Uterus (tissue), 2 donors: ENCODE data around the gene SHISAL2A.

Experiments used
- POLR2A ChIP-seq, 2 donors: fragments of 450-650 bp; IDR thresholded peaks; one replicate each; pipeline ENCODE4 v1.6.1; 2016; ENCODE audit warnings: antibody characterized with exemption in 2 of 2, mild to moderate bottlenecking in 1 of 2, moderate library complexity in 1 of 2
- TF ChIP-seq, protein P1 (sequence below), 4 experiments: fragments of 200-600 bp in 2 of 4; fragments of 450-650 bp in 2 of 4; sonication (generic) in 2 of 4; IDR thresholded peaks; one replicate each; pipeline ENCODE4 v1.5.1; 2016 to 2019; ENCODE audit warnings: antibody characterized with exemption in 4 of 4, mild to moderate bottlenecking in 2 of 4, moderate library complexity in 1 of 4

DNA sequence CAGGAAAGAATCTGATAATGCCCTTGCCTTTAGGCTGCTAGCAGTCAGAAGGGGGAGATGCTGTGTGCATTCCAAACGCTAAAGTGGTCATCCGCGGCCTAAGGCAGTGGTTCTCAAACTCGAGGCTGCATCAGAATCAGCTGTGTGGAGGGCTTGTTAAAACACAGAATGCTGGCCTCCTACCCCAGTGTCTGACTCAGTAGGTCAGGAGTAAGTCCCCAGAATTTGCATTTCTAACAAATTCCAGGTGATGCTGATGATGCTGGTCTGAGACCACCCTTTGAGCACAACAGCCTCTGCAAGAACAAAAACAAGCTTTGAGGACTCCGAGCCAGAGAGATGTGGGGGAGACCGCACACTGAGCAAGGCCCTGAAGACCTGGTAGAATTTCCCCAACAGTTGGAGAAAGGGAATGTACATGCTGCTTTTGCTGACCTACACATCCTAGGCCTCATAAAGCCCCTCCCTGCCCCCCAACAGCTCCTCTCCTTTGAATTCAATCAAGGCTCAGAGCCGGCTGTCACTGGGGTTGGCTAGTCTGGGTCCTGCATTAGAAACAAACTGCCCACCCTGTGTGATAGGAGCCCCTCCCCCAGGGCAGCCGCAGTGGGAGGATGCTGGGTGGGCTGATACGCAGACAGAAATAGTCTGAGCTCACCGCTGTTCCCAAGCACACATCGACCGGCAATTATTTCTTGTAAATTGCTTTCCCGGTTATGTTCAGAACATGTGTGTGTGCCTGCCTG is 27.1 kb downstream of the SHISAL2A start:
- TF ChIP-seq, protein P1, sequence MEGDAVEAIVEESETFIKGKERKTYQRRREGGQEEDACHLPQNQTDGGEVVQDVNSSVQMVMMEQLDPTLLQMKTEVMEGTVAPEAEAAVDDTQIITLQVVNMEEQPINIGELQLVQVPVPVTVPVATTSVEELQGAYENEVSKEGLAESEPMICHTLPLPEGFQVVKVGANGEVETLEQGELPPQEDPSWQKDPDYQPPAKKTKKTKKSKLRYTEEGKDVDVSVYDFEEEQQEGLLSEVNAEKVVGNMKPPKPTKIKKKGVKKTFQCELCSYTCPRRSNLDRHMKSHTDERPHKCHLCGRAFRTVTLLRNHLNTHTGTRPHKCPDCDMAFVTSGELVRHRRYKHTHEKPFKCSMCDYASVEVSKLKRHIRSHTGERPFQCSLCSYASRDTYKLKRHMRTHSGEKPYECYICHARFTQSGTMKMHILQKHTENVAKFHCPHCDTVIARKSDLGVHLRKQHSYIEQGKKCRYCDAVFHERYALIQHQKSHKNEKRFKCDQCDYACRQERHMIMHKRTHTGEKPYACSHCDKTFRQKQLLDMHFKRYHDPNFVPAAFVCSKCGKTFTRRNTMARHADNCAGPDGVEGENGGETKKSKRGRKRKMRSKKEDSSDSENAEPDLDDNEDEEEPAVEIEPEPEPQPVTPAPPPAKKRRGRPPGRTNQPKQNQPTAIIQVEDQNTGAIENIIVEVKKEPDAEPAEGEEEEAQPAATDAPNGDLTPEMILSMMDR (IDR thresholded peaks at IDR 0.05), result no peak
- no peak for TF ChIP-seq POLR2A (IDR thresholded peaks at IDR 0.05)
